Osteocyte (in vitro differentiated cells): ENCODE data around the gene OR4D9. TPM values are rescaled to one million over a fixed set of nuclear protein-coding genes. Genes with fewer than 3 reads are reported as not detected.
A peak's percentile ranks its signal among the peaks of the same experiment; 100 is the strongest.

ENCODE experiments used
- DNase-seq: peaks from one replicate; pipeline ENCODE4 v3.0.0; 2021; ENCODE audit warnings: mixed read lengths; ENCODE audit not compliant: unreplicated experiment; ENCODE audit errors: extremely low spot score
- H3K27ac Mint-ChIP-seq: one replicate; pipeline ENCODE4 v1.8.0; 2021; ENCODE audit warnings: mild to moderate bottlenecking, mixed read lengths; ENCODE audit not compliant: unreplicated experiment
- H3K27me3 Mint-ChIP-seq: one replicate; pipeline ENCODE4 v1.8.0; 2021; ENCODE audit warnings: mixed read lengths; ENCODE audit not compliant: unreplicated experiment
- H3K36me3 Mint-ChIP-seq: one replicate; pipeline ENCODE4 v1.8.0; 2021; ENCODE audit warnings: mixed read lengths; ENCODE audit not compliant: unreplicated experiment
- H3K4me1 Mint-ChIP-seq: one replicate; pipeline ENCODE4 v1.8.0; 2021; ENCODE audit warnings: mixed read lengths; ENCODE audit not compliant: unreplicated experiment
- H3K4me3 Mint-ChIP-seq: one replicate; pipeline ENCODE4 v1.8.0; 2021; ENCODE audit warnings: mild to moderate bottlenecking, moderate library complexity, mixed read lengths; ENCODE audit not compliant: unreplicated experiment
- H3K9me3 Mint-ChIP-seq: one replicate; pipeline ENCODE4 v1.8.0; 2021; ENCODE audit warnings: mixed read lengths; ENCODE audit not compliant: unreplicated experiment
- CTCF ChIP-seq: fragments of 200-600 bp; sonication (generic); IDR thresholded peaks from 2 replicates; pipeline ENCODE4 v1.5.0; 2021; ENCODE audit warnings: antibody characterized with exemption, mild to moderate bottlenecking, moderate library complexity
- total RNA-seq: library from RNA; stranded (reverse); gene quantifications from 2 replicates; pipeline ENCODE4 v1.2.1, GENCODE V29; 2021

Gene OR4D9
- total RNA-seq, 1 donor from 2014 or later, result not detected

GRCh38 chr11:59556115-59556916, 45.0 kb downstream of the OR4D9 start:
- Mint-ChIP-seq H3K36me3 (no peaks in the 10 kb centered on the region), H3K4me1 (peaks cover 30% of the 10 kb centered on the region), H3K27ac (peak overlapping the region; percentile 96), H3K9me3 (no peaks in the 10 kb centered on the region), H3K27me3 (no peaks in the 10 kb centered on the region), H3K4me3 (peak overlapping the region; percentile 87)
- TF ChIP-seq CTCF, result no peak
- peak; percentile 88 for DNase-seq

GRCh38 chr11:59556917-59557348, 45.6 kb downstream of the OR4D9 start:
- no peak for DNase-seq
- peaks cover 30% of the 10 kb centered on the region for H3K4me1 Mint-ChIP-seq
- H3K9me3 Mint-ChIP-seq, result no peaks in the 10 kb centered on the region
- H3K36me3 Mint-ChIP-seq, result no peaks in the 10 kb centered on the region
- no peak for TF ChIP-seq CTCF
- peak overlapping the region; percentile 96 for H3K27ac Mint-ChIP-seq
- peak overlapping the region; percentile 87 for H3K4me3 Mint-ChIP-seq
- H3K27me3 Mint-ChIP-seq, result no peaks in the 10 kb centered on the region

- H3K27ac Mint-ChIP-seq, result peak overlapping the region; percentile 96
- DNase-seq, result no peak
- H3K27me3 Mint-ChIP-seq, result no peaks in the 10 kb centered on the region
- H3K4me1 Mint-ChIP-seq, result peaks cover 28% of the 10 kb centered on the region
- no peaks in the 10 kb centered on the region for H3K9me3 Mint-ChIP-seq
- TF ChIP-seq CTCF, result no peak
- H3K4me3 Mint-ChIP-seq, result peak overlapping the region; percentile 26
- no peaks in the 10 kb centered on the region for H3K36me3 Mint-ChIP-seq
Observed at GRCh38 chr11:59558270-59558643, 46.9 kb downstream of the OR4D9 start.

- H3K36me3 Mint-ChIP-seq, result no peaks in the 10 kb centered on the region
- no peaks in the 10 kb centered on the region for H3K27me3 Mint-ChIP-seq
- H3K4me1 Mint-ChIP-seq, result peaks cover 28% of the 10 kb centered on the region
- H3K9me3 Mint-ChIP-seq, result no peaks in the 10 kb centered on the region
- no peak for DNase-seq
- no peak for TF ChIP-seq CTCF
- H3K4me3 Mint-ChIP-seq, result peak overlapping the region; percentile 90
- H3K27ac Mint-ChIP-seq, result peak overlapping the region; percentile 96
Observed at GRCh38 chr11:59559886-59560285, 48.5 kb downstream of the OR4D9 start.

- peak overlapping the region; percentile 90 for H3K4me3 Mint-ChIP-seq
- H3K36me3 Mint-ChIP-seq, result no peaks in the 10 kb centered on the region
- no peak for TF ChIP-seq CTCF
- H3K27ac Mint-ChIP-seq, result peak overlapping the region; percentile 96
- peak; percentile 86 for DNase-seq
- no peaks in the 10 kb centered on the region for H3K9me3 Mint-ChIP-seq
- H3K27me3 Mint-ChIP-seq, result no peaks in the 10 kb centered on the region
- peaks cover 28% of the 10 kb centered on the region for H3K4me1 Mint-ChIP-seq
Observed at GRCh38 chr11:59560290-59560701, 49.0 kb downstream of the OR4D9 start.
